22Rv1 (cell line): Measurements from ENCODE around the gene CMAS.
A peak's percentile ranks its signal among the peaks of the same experiment; 100 is the strongest.

Experiments used
- H3K27ac ChIP-seq: fragments of 450-650 bp; 2 replicates; pipeline ENCODE4 v1.5.1; 2017
- CTCF ChIP-seq: fragments of 450-650 bp; IDR thresholded peaks from 2 replicates; pipeline ENCODE4 v1.5.1; 2017; ENCODE audit warnings: mild to moderate bottlenecking
- ZFX ChIP-seq: fragments of 450-650 bp; IDR thresholded peaks from 2 replicates; pipeline ENCODE4 v1.6.1; 2017; ENCODE audit warnings: antibody characterized with exemption, borderline replicate concordance

CMAS gene

GRCh38 chr12:22037947-22038346, 8.1 kb upstream of the CMAS start:
- H3K27ac ChIP-seq = no peak overlapping the region
- TF ChIP-seq ZFX (no peak), CTCF (no peak)

GRCh38 chr12:22038734-22039133, 7.3 kb upstream of the CMAS start:
- H3K27ac ChIP-seq = no peak overlapping the region
- TF ChIP-seq CTCF (no peak), ZFX (no peak)

- H3K27ac ChIP-seq = no peak overlapping the region
- TF ChIP-seq CTCF = no peak
- no peak for TF ChIP-seq ZFX
Measured at GRCh38 chr12:22039361-22039760, 6.7 kb upstream of the CMAS start.

- H3K27ac ChIP-seq = peak overlapping the region; percentile 76
- no peak for TF ChIP-seq ZFX
- no peak for TF ChIP-seq CTCF
Measured at GRCh38 chr12:22042976-22043669, 2.9 kb upstream of the CMAS start.

GRCh38 chr12:22043943-22044342, 2.1 kb upstream of the CMAS start:
- TF ChIP-seq CTCF (no peak), ZFX (no peak)
- H3K27ac ChIP-seq = peak overlapping the region; percentile 76

- TF ChIP-seq CTCF = no peak
- no peak for TF ChIP-seq ZFX
- peak overlapping the region; percentile 76 for H3K27ac ChIP-seq
Measured at GRCh38 chr12:22044391-22044790, 1.6 kb upstream of the CMAS start.

- TF ChIP-seq CTCF = no peak
- TF ChIP-seq ZFX = no peak
- peak overlapping the region; percentile 73 for H3K27ac ChIP-seq
Measured at GRCh38 chr12:22046968-22047390, 961 bp downstream of the CMAS start.
